HEK293T (cell line): ENCODE data around the gene PRKAR2A.
"Not testable (repeated sequence)": the region's sequence is repeated elsewhere in the genome, so short reads cannot be mapped to it uniquely, and the experiment has no call there.

Experiments used
- CTCF ChIA-PET: fragments of 350-600 bp; formaldehyde crosslinking; extraction: SDS; loops from one replicate; lab custom pipeline; 2021; ENCODE audit warnings: antibody characterized with exemption, inconsistent platforms; lab: Yijun Ruan, JAX
- POLR2A ChIA-PET: fragments of 350-600 bp; formaldehyde crosslinking; extraction: SDS; loops from one replicate; lab custom pipeline; 2020; ENCODE audit warnings: antibody characterized with exemption, inconsistent platforms; lab: Yijun Ruan, JAX
- DNase-seq: peaks from one replicate; pipeline ENCODE4 v3.0.0; 2012; ENCODE audit warnings: mixed read lengths; ENCODE audit errors: extremely low spot score
- ARNT ChIP-seq: fragments of 450-650 bp; IDR thresholded peaks from 2 replicates; pipeline ENCODE4 v1.6.1; 2017; ENCODE audit warnings: mild to moderate bottlenecking
- BHLHE40 ChIP-seq: fragments of 450-650 bp; IDR thresholded peaks from 2 replicates; pipeline ENCODE4 v1.6.1; 2016; ENCODE audit warnings: mild to moderate bottlenecking, moderate library complexity, borderline replicate concordance
- CTBP1 ChIP-seq: fragments of 450-650 bp; IDR thresholded peaks from 2 replicates; pipeline ENCODE4 v1.6.1; 2016; ENCODE audit warnings: borderline replicate concordance
- ELF4 ChIP-seq: fragments of 450-650 bp; IDR thresholded peaks from 2 replicates; pipeline ENCODE4 v1.6.1; 2017; ENCODE audit warnings: antibody characterized with exemption
- FOXA1 ChIP-seq: fragments of 450-650 bp; IDR thresholded peaks from 2 replicates; pipeline ENCODE4 v1.6.1; 2016; ENCODE audit warnings: mild to moderate bottlenecking
- FOXK2 ChIP-seq: fragments of 450-650 bp; IDR thresholded peaks from 2 replicates; pipeline ENCODE4 v1.6.1; 2016; ENCODE audit warnings: mild to moderate bottlenecking
- FOXM1 ChIP-seq: fragments of 450-650 bp; IDR thresholded peaks from 2 replicates; pipeline ENCODE4 v1.6.1; 2017; ENCODE audit warnings: mild to moderate bottlenecking, borderline replicate concordance
- L3MBTL2 ChIP-seq: fragments of 450-650 bp; conservative IDR thresholded peaks from 2 replicates; pipeline ENCODE4 v1.6.1; 2016; ENCODE audit warnings: mild to moderate bottlenecking
- LEF1 ChIP-seq: fragments of 450-650 bp; IDR thresholded peaks from 2 replicates; pipeline ENCODE4 v1.6.1; 2017; ENCODE audit warnings: mild to moderate bottlenecking, borderline replicate concordance
- NFRKB ChIP-seq: fragments of 450-650 bp; IDR thresholded peaks from 2 replicates; pipeline ENCODE4 v1.6.1; 2016; ENCODE audit warnings: mild to moderate bottlenecking, moderate library complexity
- SP1 ChIP-seq: fragments of 450-650 bp; IDR thresholded peaks from 2 replicates; pipeline ENCODE4 v1.6.1; 2017
- SUZ12 ChIP-seq: fragments of 450-650 bp; IDR thresholded peaks from 2 replicates; pipeline ENCODE4 v1.6.1; 2016; ENCODE audit warnings: mild to moderate bottlenecking
- TARDBP ChIP-seq: fragments of 450-650 bp; IDR thresholded peaks from 2 replicates; pipeline ENCODE4 v1.6.1; 2016
- ZNF384 ChIP-seq: fragments of 450-650 bp; IDR thresholded peaks from 2 replicates; pipeline ENCODE4 v1.6.1; 2016
- TF ChIP-seq, protein P1 (sequence below): fragments of 450-650 bp; IDR thresholded peaks from 2 replicates; pipeline ENCODE4 v1.6.1; 2016

Gene PRKAR2A

GRCh38 chr3:48848816-48849515 is 1.3 kb upstream of the PRKAR2A start:
- ChIA-PET CTCF (interaction anchor here (0.6 kb wide), 1 partner anchor 52 kb away, joined by 3 read pairs; no protein-coding TSS in a partner anchor), POLR2A (interaction anchor here (2.9 kb wide), 1 partner anchor 70 kb away, joined by 21 read pairs; the partner anchor contains the start of gene ARIH2)
- no peak for DNase-seq
- TF ChIP-seq TARDBP, result no peak
- TF ChIP-seq ARNT, result no peak
- TF ChIP-seq BHLHE40, result no peak
- TF ChIP-seq LEF1, result no peak
- no peak for TF ChIP-seq SUZ12
- TF ChIP-seq, protein P1, sequence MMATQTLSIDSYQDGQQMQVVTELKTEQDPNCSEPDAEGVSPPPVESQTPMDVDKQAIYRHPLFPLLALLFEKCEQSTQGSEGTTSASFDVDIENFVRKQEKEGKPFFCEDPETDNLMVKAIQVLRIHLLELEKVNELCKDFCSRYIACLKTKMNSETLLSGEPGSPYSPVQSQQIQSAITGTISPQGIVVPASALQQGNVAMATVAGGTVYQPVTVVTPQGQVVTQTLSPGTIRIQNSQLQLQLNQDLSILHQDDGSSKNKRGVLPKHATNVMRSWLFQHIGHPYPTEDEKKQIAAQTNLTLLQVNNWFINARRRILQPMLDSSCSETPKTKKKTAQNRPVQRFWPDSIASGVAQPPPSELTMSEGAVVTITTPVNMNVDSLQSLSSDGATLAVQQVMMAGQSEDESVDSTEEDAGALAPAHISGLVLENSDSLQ, result no peak
- no peak for TF ChIP-seq FOXM1
- no peak for TF ChIP-seq SP1

GRCh38 chr3:48847053-48847503 is 596 bp downstream of the PRKAR2A start:
- peak; percentile 64 for DNase-seq
- ChIA-PET POLR2A (interaction anchor here (0.6 to 2.9 kb wide), 13 partner anchors 9 to 1417 kb away, joined by 3 to 21 read pairs (median 4); partner anchors contain the start of genes ARIH2, IP6K2, SLC25A20 and WDR6), CTCF (interaction anchor here (0.8 kb wide), 1 partner anchor 24 kb away, joined by 3 read pairs; no protein-coding TSS in a partner anchor)
- TF ChIP-seq CTBP1 (no peak), L3MBTL2 (peak; percentile 89)

- TF ChIP-seq ZNF384, result no peak
- TF ChIP-seq, protein P1, result peak; percentile 83
- ChIA-PET CTCF (interaction anchor here (0.6 to 0.7 kb wide), 2 partner anchors 11 to 68 kb away, joined by 3 to 8 read pairs; no protein-coding TSS in a partner anchor), POLR2A (interaction anchor here (1.0 kb wide), 1 partner anchor 12 kb away, joined by 3 read pairs; no protein-coding TSS in a partner anchor)
- DNase-seq, result peak; percentile 56
Observed at GRCh38 chr3:48845170-48845569, 2.5 kb downstream of the PRKAR2A start.

- TF ChIP-seq FOXM1 (no peak), SUZ12 (no peak), NFRKB (no peak), CTBP1 (no peak)
- no peak for DNase-seq
- CTCF ChIA-PET, result interaction anchor here (0.7 kb wide), 1 partner anchor 401 kb away, joined by 7 read pairs; no protein-coding TSS in a partner anchor
- POLR2A ChIA-PET, result interaction anchor here (1.0 kb wide), 1 partner anchor 10 kb away, joined by 5 read pairs; the partner anchor contains the start of gene PRKAR2A
Observed at GRCh38 chr3:48837163-48837562, 10.5 kb downstream of the PRKAR2A start.

DNA sequence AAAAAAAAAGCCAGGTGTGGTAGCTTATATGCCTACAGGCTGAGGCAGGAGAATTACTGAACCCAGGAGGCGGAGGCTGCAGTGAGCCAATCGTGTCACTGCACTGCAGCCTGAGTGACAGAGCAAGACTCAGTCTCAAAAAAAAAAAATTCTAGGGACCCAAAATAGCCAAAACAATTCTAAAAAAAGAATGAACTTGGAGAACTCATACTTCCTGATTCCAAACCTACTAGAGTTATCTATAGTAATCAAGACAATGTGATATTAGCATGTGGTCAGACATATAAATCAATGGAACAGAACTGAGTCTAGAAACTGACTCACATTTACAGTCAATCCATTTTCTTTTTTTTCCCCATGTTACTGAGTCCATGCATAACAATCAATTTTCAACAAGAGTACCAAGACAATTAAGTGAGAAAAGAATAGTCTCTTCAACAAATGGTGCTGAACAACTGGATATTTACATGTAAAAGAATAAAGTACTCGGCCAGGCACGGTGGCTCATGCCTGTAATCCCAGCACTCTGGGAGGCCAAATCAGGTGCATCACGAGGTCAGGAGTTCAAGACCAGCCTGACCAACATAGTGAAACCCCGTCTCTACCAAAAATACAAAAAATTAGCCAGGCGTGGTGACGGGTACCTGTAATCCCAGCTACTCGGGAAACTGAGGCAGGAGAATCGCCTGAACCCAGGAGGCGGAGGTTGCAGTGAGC is 11.9 kb downstream of the PRKAR2A start:
- no peak for DNase-seq
- ChIA-PET POLR2A (no interaction called here), CTCF (no interaction called here)
- TF ChIP-seq ZNF384 (peak; percentile 65; the same call in 1 of the 2 replicates), FOXM1 (no peak), CTBP1 (no peak), ARNT (no peak), FOXK2 (no peak)
- TF ChIP-seq, protein P1, result peak; percentile 90

DNA sequence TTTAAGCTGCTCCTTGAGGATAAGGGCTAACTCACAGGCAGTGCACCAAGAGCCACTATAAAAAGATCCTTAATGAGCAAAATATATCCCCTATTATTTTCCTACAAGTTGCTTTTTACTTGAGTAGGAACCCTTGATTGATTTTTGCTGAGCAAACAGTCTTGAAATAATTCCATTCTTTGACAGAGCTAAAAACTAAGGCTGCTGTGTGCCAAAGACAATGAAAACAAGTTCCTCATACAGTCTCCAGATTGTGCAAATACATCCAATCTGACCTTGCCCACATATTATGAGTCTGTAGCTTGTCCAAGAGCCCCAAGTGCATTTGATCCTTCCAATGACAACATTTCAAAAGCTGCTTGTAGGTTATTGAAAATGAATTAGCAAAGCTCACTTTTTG is 15.0 kb downstream of the PRKAR2A start:
- ChIA-PET CTCF (no interaction called here), POLR2A (interaction anchor here (1.4 to 2.7 kb wide), 2 partner anchors 13 to 15 kb away, joined by 3 to 8 read pairs; partner anchors contain the start of gene PRKAR2A)
- DNase-seq, result no peak
- TF ChIP-seq FOXM1, result no peak

GRCh38 chr3:48830715-48831114 is 17.0 kb downstream of the PRKAR2A start:
- no peak for DNase-seq
- ChIA-PET POLR2A (interaction anchor here (0.7 to 2.7 kb wide), 3 partner anchors 17 to 271 kb away, joined by 3 to 8 read pairs (median 3); partner anchors contain the start of gene PRKAR2A), CTCF (interaction anchor here (0.5 kb wide), 1 partner anchor 157 kb away, joined by 4 read pairs; no protein-coding TSS in a partner anchor)
- TF ChIP-seq SUZ12 (no peak), BHLHE40 (no peak), FOXK2 (no peak), FOXM1 (no peak), FOXA1 (no peak), NFRKB (no peak), ARNT (no peak), TARDBP (no peak), ZNF384 (no peak), ELF4 (no peak), CTBP1 (no peak)

GRCh38 chr3:48829525-48829924 is 18.1 kb downstream of the PRKAR2A start:
- POLR2A ChIA-PET, DNase-seq, CTCF ChIA-PET: not testable (repeated sequence)

GRCh38 chr3:48827874-48828273 is 19.8 kb downstream of the PRKAR2A start:
- POLR2A ChIA-PET, DNase-seq, CTCF ChIA-PET: not testable (repeated sequence)
